SK-MEL-5 (cell line): ENCODE data around the gene KCTD20. TPM values are rescaled to one million over a fixed set of nuclear protein-coding genes. Genes with fewer than 3 reads are reported as not detected.

Experiments used
- small RNA-seq, 2 experiments: library from RNA; depleted of rRNA; stranded (forward); fragments of <200 nt; gene quantifications; one replicate each; pipeline ENCODE3, GENCODE V24; 2014
- total RNA-seq: library from RNA; depleted of rRNA; stranded (reverse); fragments of >200 nt; shearing (Covaris generic); gene quantifications from 2 replicates; pipeline ENCODE4 v1.2.3, GENCODE V29; 2014; rRNA removed

Gene KCTD20
- total RNA-seq, 1 experiment from 2014 or later, result 89.0 TPM

Small RNA genes lying within 50 kb of the gene (small RNA-seq; reads per million reads assigned to genes)
- 0 to 0.10 reads per million in 2 experiments for gene RN7SL502P

Other genes with a start within 250 kb of the KCTD20 start
- gene BRPF3, start 246.3 kb upstream of the KCTD20 start, total RNA-seq, result 5.3 and 6.0 TPM in 2 replicates
- not detected in 2 replicates for gene PNPLA1, start 172.9 kb upstream of the KCTD20 start, total RNA-seq
- gene BNIP5, start 106.1 kb upstream of the KCTD20 start, total RNA-seq, result not detected in 2 replicates
- gene ETV7, start 55.3 kb upstream of the KCTD20 start, total RNA-seq, result not detected in 2 replicates
- not detected in 2 replicates for gene PXT1, start 146 bp upstream of the KCTD20 start, total RNA-seq
- 8.4 and 10.7 TPM in 2 replicates for gene STK38, start 104.5 kb downstream of the KCTD20 start, total RNA-seq
- gene SRSF3, start 151.4 kb downstream of the KCTD20 start, total RNA-seq, result 225 and 237 TPM in 2 replicates
- 65.0 and 68.0 TPM in 2 replicates for gene CDKN1A, start 235.7 kb downstream of the KCTD20 start, total RNA-seq